ENCODE data around the gene FAM50B.
"Not testable (repeated sequence)": the region's sequence is repeated elsewhere in the genome, so short reads cannot be mapped to it uniquely, and the experiment has no call there.

Gene FAM50B

DNA sequence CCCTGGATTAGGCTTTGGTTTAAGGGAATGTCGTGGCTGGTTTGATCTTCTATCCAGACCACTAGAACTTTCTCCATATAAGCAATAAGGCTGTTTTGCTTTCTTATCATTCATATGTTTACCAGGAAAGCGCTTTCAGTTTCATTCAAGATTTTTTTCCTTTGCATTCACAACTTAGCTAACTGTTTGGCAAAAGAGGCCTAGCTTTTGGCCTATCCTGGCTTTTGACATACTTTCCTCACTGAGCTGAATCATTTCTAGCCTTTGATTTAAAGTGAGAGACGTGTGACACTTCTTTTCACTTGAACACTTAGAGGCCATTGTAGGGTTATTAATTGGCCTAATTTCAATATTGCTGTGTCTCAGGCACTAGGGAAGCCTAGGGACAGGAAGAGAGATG is 1.7 kb upstream of the FAM50B start:
- DNase-seq (ENCODE audit: low read depth), result no peak

GRCh38 chr6:3848380-3848779 is 793 bp upstream of the FAM50B start:
- no peak for DNase-seq (ENCODE audit: low read depth)

DNA sequence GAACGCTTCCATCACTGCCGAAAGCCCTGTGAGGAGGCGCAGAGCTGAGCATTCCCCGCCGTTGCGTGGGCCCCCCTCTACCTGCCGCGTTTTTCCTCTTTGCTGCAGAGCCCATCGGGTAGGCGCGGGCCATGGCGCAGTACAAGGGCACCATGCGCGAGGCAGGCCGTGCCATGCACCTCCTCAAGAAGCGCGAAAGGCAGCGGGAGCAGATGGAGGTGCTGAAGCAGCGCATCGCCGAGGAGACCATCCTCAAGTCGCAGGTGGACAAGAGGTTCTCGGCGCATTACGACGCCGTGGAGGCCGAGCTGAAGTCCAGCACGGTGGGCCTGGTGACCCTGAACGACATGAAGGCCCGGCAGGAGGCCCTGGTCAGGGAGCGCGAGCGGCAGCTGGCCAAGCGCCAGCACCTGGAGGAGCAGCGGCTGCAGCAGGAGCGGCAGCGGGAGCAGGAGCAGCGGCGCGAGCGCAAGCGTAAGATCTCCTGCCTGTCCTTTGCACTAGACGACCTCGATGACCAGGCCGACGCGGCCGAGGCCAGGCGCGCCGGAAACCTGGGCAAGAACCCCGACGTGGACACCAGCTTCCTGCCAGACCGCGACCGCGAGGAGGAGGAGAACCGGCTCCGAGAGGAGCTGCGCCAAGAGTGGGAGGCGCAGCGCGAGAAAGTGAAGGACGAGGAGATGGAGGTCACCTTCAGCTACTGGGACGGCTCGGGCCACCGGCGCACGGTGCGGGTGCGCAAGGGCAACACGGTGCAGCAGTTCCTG is 693 bp downstream of the FAM50B start:
- no peak for DNase-seq (ENCODE audit: low read depth)

- no peak for DNase-seq (ENCODE audit: low read depth)
These were observed 1.5 kb downstream of the FAM50B start for GRCh38 chr6:3850451-3851203.

- DNase-seq (ENCODE audit: low read depth), result no peak
These were observed 2.7 kb downstream of the FAM50B start for GRCh38 chr6:3851839-3852238.

DNA sequence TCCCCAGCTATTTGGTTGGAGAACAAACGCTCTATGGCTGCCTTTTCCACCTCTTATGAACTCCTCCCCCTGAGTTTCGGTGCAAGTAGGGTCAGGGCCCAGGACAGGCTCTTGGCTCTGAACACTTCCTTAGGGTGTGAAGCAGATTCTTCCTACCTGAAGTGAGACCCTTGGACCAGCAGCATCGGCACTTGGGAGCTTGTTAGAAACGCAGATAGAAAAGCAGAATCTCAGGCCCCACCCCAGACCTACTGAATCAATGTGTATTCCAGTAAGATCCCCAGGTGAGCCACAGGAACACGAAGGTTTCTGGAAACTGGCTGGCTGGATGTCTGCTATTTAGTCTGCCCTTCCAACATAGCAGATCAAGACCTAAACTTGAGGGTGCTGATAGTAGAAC is 3.2 kb downstream of the FAM50B start:
- DNase-seq (ENCODE audit: low read depth), result no peak

DNA sequence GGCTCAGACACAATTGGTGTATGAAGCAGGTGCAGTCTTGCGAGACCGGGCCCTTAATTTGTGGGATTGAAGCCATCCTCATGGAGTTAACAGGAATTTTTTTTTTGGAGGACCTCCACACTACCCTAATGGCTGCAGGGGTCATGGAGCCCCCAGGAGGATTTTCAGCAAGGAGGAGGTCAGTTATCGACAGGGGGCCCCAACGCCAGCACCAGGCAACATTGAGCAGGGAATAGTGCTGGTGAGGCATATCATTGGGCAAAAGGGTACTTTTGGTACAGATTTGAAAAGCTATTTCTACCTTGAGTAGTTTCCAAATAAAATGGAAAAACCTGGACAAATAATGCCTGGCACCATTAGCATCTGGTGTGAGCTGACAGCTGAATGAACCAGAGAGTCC is 6.7 kb downstream of the FAM50B start:
- DNase-seq (ENCODE audit: low read depth), result no peak

- no peak for DNase-seq (ENCODE audit: low read depth)
These were observed 7.4 kb downstream of the FAM50B start for GRCh38 chr6:3856576-3856975.

DNA sequence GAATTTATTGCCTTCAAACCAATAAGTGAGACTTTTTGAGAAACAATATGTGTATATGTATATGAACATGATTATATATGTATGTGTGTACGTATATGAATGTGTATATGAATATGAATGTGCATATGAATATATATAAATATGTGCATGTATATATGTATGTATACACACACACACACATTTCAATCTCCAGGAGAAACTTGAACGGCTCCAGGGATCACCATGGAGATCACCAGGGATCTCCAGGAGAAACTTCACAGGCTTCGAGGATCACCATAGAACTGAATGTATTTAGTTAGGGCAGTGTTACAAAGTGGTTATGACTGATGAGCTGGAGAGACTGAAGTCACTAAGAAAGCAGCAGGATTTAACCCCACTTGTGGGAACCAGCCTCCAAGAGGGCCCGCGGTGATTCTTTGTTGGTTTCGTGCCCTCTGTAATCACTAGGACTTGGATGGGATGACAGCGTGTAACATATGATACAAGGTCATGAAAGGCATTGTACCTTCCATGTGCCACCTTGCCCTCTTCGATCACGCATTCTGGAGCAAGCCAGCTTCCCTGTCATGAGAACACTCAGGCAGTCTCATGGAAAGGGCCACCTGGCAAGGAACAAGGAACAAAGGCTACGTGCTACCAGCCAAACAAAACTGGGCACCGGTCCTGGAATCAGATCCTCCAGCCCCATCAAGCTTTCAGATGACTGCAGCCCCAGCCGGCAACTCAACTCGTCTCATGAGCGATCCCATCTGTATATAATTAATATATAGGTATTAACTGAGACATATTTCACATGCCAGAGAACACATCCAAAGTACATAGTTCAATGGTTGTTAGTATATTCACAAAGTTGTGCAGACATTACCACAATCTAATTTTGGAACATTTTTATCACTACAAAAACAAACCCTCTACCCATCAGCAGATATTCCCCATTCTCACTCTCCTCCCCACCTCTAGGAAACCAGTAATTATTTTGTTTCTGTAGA is 8.6 kb downstream of the FAM50B start:
- DNase-seq (ENCODE audit: low read depth), result no peak

DNA sequence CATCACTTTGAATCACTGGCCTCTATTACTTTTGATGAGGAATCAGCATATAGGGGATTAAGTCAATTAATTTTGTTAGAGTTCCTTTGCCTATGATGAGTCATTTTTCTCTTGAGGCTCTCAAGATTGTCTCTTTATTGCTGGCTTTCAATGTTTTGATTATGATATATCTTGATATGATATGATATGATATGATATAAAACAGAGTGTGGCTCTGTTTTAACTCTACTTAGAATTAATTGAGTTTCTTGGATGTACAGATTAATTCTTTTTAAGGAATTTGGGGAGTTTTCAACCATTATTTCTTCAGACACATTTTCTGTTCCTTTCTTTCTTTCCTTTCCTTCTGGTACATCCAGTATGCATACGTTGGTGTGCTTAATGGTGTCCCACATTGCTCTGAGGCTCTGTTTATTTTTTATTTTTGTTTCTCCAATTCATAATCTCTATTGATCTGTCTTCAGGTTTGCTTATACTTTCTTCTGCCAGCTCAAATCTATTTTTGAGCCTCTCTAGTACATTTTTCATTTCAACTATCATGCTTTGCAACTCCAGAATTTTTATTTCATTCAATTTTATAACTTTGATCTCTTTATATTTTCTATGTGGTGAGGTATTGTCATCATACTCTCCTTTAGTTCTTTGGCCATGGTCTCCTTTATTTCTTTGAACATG is 10.8 kb downstream of the FAM50B start:
- no peak for DNase-seq (ENCODE audit: low read depth)

- DNase-seq (ENCODE audit: low read depth), result no peak
These were observed 12.3 kb downstream of the FAM50B start for GRCh38 chr6:3861424-3861823.

- DNase-seq (ENCODE audit: low read depth), result no peak
These were observed 12.9 kb downstream of the FAM50B start for GRCh38 chr6:3862038-3862437.

GRCh38 chr6:3863322-3863721 is 14.1 kb downstream of the FAM50B start:
- DNase-seq (ENCODE audit: low read depth), result not testable (repeated sequence)

GRCh38 chr6:3865463-3865862 is 16.3 kb downstream of the FAM50B start:
- no peak for DNase-seq (ENCODE audit: low read depth)

- DNase-seq (ENCODE audit: low read depth), result peak; percentile 75
These were observed 18.7 kb downstream of the FAM50B start for GRCh38 chr6:3867641-3868502.

GRCh38 chr6:3868544-3868943 is 19.4 kb downstream of the FAM50B start:
- no peak for DNase-seq (ENCODE audit: low read depth)

GRCh38 chr6:3869284-3869631 is 20.1 kb downstream of the FAM50B start:
- no peak for DNase-seq (ENCODE audit: low read depth)

GRCh38 chr6:3869632-3870527 is 20.7 kb downstream of the FAM50B start:
- no peak for DNase-seq (ENCODE audit: low read depth)

DNA sequence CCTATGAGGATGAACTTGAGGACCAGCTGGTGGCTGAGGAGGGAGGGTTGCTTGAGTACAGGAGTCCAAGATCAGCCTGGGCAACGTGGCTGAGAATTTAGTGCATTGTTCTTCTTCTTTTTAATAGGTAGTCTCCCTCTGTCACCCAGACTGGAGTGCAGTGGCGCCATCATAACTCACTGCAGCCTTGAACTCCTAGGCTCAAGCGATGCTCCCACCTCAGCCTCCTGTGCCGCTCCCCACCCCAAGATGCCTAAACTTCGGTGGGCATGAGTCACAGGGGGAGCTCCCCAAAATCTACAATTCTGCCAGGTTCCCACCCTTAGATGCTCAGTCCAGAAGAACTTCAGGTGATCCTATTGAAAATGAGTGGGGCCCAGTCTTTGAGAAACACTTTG is 21.4 kb downstream of the FAM50B start:
- no peak for DNase-seq (ENCODE audit: low read depth)

GRCh38 chr6:3871515-3871914 is 22.3 kb downstream of the FAM50B start:
- no peak for DNase-seq (ENCODE audit: low read depth)
